ENCODE results near the gene SOX15. TPM values are rescaled to one million over a fixed set of nuclear protein-coding genes. Genes with fewer than 3 reads are reported as not detected.

The SOX15 gene
- total and polyA plus RNA-seq, 2 of the 13 experiments (the other 11 are each of a cell fraction or from before 2014, with no cell fraction given) = 0.07 to 0.18 TPM

GRCh38 chr17:7614425-7615264, 24.8 kb upstream of the SOX15 start, which contains the start of gene FXR2 (continued):
- TF ChIP-seq ZNF646 (CRISPR knock-in tag; IDR thresholded peaks at IDR 0.05) (no peak), ZNF24 (IDR thresholded peaks at IDR 0.05) (no peak), RELA (CRISPR knock-in tag; IDR thresholded peaks at IDR 0.05) (no peak), NRL (CRISPR knock-in tag; IDR thresholded peaks at IDR 0.05; ENCODE audit: borderline replicate concordance) (no peak), RBFOX2 (IDR thresholded peaks at IDR 0.05; ENCODE audit: low read depth, low read length) (peak; percentile 87), ZC3H13 (CRISPR knock-in tag; IDR thresholded peaks at IDR 0.05) (no peak), ZNF333 (CRISPR knock-in tag; IDR thresholded peaks at IDR 0.05; ENCODE audit: borderline replicate concordance) (0 out of 2 replicates have a peak, but pooled peaks have one; percentile 50), ZNF607 (CRISPR knock-in tag; IDR thresholded peaks at IDR 0.05; ENCODE audit: borderline replicate concordance) (no peak), ZNF451 (CRISPR knock-in tag; IDR thresholded peaks at IDR 0.05) (no peak), ZNF780A (CRISPR knock-in tag; IDR thresholded peaks at IDR 0.05) (no peak), ZNF691 (CRISPR knock-in tag; IDR thresholded peaks at IDR 0.05; ENCODE audit: borderline replicate concordance, low read depth) (no peak), RFXANK (CRISPR knock-in tag; IDR thresholded peaks at IDR 0.05) (0 out of 2 replicates have a peak, but pooled peaks have one; percentile 59), ZSCAN30 (CRISPR knock-in tag; IDR thresholded peaks at IDR 0.05) (no peak), ZNF746 (CRISPR knock-in tag; IDR thresholded peaks at IDR 0.05) (no peak), YEATS4 (CRISPR knock-in tag; IDR thresholded peaks at IDR 0.05; ENCODE audit: borderline replicate concordance) (peak; percentile 21; the same call in 1 of the 2 replicates), KLF15 (CRISPR knock-in tag; IDR thresholded peaks at IDR 0.05; ENCODE audit: borderline replicate concordance) (peak; percentile 40; the same call in 1 of the 2 replicates), MXI1 (IDR thresholded peaks at IDR 0.05; ENCODE audit: borderline replicate concordance, low read depth, low read length) (peak; percentile 34; the same call in 1 of the 3 replicates), ZNF724P (CRISPR knock-in tag; IDR thresholded peaks at IDR 0.05; ENCODE audit: borderline replicate concordance) (no peak), KDM3A (CRISPR knock-in tag; IDR thresholded peaks at IDR 0.05; ENCODE audit: low read depth) (no peak)
- TF ChIP-seq, protein P1, sequence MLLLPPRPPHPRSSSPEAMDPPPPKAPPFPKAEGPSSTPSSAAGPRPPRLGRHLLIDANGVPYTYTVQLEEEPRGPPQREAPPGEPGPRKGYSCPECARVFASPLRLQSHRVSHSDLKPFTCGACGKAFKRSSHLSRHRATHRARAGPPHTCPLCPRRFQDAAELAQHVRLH (CRISPR knock-in tag; IDR thresholded peaks at IDR 0.05; ENCODE audit: borderline replicate concordance, low read depth) = no peak
- TF ChIP-seq, protein P2, sequence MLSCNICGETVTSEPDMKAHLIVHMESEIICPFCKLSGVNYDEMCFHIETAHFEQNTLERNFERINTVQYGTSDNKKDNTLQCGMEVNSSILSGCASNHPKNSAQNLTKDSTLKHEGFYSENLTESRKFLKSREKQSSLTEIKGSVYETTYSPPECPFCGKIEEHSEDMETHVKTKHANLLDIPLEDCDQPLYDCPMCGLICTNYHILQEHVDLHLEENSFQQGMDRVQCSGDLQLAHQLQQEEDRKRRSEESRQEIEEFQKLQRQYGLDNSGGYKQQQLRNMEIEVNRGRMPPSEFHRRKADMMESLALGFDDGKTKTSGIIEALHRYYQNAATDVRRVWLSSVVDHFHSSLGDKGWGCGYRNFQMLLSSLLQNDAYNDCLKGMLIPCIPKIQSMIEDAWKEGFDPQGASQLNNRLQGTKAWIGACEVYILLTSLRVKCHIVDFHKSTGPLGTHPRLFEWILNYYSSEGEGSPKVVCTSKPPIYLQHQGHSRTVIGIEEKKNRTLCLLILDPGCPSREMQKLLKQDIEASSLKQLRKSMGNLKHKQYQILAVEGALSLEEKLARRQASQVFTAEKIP (CRISPR knock-in tag; IDR thresholded peaks at IDR 0.05; ENCODE audit: borderline replicate concordance) = no peak

Measured in HepG2 (cell line).